Suppressor macrophage (primary cell): ENCODE measurements around the gene CCDC194.
"Not testable (repeated sequence)": the region's sequence is repeated elsewhere in the genome, so short reads cannot be mapped to it uniquely, and the experiment has no call there.

Source experiments
- DNase-seq, 4 experiments: peaks; one replicate each; pipeline ENCODE4 v3.0.0-alpha.2; 2020 to 2022

The CCDC194 gene

GRCh38 chr19:17370026-17370587 is 23.9 kb downstream of the CCDC194 start:
- DNase-seq: peak; percentile 74 to 91 (median 84)

- no peak for DNase-seq
These were observed 28.6 kb downstream of the CCDC194 start for GRCh38 chr19:17365361-17365760.

GRCh38 chr19:17363852-17364605 is 30.0 kb downstream of the CCDC194 start:
- DNase-seq: not testable (repeated sequence)

GRCh38 chr19:17359905-17360800 is 33.8 kb downstream of the CCDC194 start:
- DNase-seq: no peak

GRCh38 chr19:17358395-17358794 is 35.6 kb downstream of the CCDC194 start:
- DNase-seq: no peak

GRCh38 chr19:17357724-17358123 is 36.3 kb downstream of the CCDC194 start:
- DNase-seq: no peak

- no peak for DNase-seq
These were observed 36.8 kb downstream of the CCDC194 start for GRCh38 chr19:17357078-17357666.

- no peak for DNase-seq
These were observed 40.6 kb downstream of the CCDC194 start for GRCh38 chr19:17353386-17353785.

- DNase-seq: no peak
These were observed 41.3 kb downstream of the CCDC194 start for GRCh38 chr19:17352608-17353280.

- no peak for DNase-seq
These were observed 42.1 kb downstream of the CCDC194 start for GRCh38 chr19:17351815-17352435.

GRCh38 chr19:17348700-17349099 is 45.3 kb downstream of the CCDC194 start:
- peak in 3 of 4 experiments; percentile 12 to 23 (median 22) for DNase-seq

- DNase-seq: no peak
These were observed 46.1 kb downstream of the CCDC194 start for GRCh38 chr19:17347877-17348276.

- DNase-seq: no peak
These were observed 46.6 kb downstream of the CCDC194 start for GRCh38 chr19:17347361-17347760.

GRCh38 chr19:17346109-17346671 is 47.8 kb downstream of the CCDC194 start:
- peak; percentile 70 to 90 (median 87) for DNase-seq

- no peak for DNase-seq
These were observed 52.2 kb downstream of the CCDC194 start for GRCh38 chr19:17341845-17342244.

GRCh38 chr19:17341386-17341785 is 52.6 kb downstream of the CCDC194 start:
- DNase-seq: no peak

GRCh38 chr19:17340871-17341357 is 53.1 kb downstream of the CCDC194 start:
- peak in 1 of 4 experiments; percentile 17 for DNase-seq
